ENCODE measurements around the gene AURKB. TPM values are rescaled to one million over a fixed set of nuclear protein-coding genes. Genes with fewer than 3 reads are reported as not detected.

The AURKB gene
- total and polyA plus RNA-seq, 10 of the 15 experiments (the other 5 are each of a cell fraction or from before 2014, with no cell fraction given) = 52.7 to 209 (median 128) TPM

GRCh38 chr17:8220783-8221662 lies 10.6 kb upstream of the AURKB start (continued):
- TF ChIP-seq, protein P1, sequence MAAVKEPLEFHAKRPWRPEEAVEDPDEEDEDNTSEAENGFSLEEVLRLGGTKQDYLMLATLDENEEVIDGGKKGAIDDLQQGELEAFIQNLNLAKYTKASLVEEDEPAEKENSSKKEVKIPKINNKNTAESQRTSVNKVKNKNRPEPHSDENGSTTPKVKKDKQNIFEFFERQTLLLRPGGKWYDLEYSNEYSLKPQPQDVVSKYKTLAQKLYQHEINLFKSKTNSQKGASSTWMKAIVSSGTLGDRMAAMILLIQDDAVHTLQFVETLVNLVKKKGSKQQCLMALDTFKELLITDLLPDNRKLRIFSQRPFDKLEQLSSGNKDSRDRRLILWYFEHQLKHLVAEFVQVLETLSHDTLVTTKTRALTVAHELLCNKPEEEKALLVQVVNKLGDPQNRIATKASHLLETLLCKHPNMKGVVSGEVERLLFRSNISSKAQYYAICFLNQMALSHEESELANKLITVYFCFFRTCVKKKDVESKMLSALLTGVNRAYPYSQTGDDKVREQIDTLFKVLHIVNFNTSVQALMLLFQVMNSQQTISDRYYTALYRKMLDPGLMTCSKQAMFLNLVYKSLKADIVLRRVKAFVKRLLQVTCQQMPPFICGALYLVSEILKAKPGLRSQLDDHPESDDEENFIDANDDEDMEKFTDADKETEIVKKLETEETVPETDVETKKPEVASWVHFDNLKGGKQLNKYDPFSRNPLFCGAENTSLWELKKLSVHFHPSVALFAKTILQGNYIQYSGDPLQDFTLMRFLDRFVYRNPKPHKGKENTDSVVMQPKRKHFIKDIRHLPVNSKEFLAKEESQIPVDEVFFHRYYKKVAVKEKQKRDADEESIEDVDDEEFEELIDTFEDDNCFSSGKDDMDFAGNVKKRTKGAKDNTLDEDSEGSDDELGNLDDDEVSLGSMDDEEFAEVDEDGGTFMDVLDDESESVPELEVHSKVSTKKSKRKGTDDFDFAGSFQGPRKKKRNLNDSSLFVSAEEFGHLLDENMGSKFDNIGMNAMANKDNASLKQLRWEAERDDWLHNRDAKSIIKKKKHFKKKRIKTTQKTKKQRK (IDR thresholded peaks at IDR 0.05; ENCODE audit: low read depth, low read length) = no peak
- no peak for TF ChIP-seq HDGF (IDR thresholded peaks at IDR 0.05)
- no peak for TF ChIP-seq ATF2 (IDR thresholded peaks at IDR 0.05; ENCODE audit: low read length)
- TF ChIP-seq CBX3 (IDR thresholded peaks at IDR 0.05; ENCODE audit: borderline replicate concordance, low read depth) = no peak
- TF ChIP-seq, protein P2, sequence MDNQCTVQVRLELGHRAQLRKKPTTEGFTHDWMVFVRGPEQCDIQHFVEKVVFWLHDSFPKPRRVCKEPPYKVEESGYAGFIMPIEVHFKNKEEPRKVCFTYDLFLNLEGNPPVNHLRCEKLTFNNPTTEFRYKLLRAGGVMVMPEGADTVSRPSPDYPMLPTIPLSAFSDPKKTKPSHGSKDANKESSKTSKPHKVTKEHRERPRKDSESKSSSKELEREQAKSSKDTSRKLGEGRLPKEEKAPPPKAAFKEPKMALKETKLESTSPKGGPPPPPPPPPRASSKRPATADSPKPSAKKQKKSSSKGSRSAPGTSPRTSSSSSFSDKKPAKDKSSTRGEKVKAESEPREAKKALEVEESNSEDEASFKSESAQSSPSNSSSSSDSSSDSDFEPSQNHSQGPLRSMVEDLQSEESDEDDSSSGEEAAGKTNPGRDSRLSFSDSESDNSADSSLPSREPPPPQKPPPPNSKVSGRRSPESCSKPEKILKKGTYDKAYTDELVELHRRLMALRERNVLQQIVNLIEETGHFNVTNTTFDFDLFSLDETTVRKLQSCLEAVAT (IDR thresholded peaks at IDR 0.05) = 0 out of 2 replicates have a peak, but pooled peaks have one; percentile 50
- TF ChIP-seq FOS (IDR thresholded peaks at IDR 0.05; ENCODE audit: borderline replicate concordance, extremely low read depth, insufficient read length) = no peak
- TF ChIP-seq, protein P3, sequence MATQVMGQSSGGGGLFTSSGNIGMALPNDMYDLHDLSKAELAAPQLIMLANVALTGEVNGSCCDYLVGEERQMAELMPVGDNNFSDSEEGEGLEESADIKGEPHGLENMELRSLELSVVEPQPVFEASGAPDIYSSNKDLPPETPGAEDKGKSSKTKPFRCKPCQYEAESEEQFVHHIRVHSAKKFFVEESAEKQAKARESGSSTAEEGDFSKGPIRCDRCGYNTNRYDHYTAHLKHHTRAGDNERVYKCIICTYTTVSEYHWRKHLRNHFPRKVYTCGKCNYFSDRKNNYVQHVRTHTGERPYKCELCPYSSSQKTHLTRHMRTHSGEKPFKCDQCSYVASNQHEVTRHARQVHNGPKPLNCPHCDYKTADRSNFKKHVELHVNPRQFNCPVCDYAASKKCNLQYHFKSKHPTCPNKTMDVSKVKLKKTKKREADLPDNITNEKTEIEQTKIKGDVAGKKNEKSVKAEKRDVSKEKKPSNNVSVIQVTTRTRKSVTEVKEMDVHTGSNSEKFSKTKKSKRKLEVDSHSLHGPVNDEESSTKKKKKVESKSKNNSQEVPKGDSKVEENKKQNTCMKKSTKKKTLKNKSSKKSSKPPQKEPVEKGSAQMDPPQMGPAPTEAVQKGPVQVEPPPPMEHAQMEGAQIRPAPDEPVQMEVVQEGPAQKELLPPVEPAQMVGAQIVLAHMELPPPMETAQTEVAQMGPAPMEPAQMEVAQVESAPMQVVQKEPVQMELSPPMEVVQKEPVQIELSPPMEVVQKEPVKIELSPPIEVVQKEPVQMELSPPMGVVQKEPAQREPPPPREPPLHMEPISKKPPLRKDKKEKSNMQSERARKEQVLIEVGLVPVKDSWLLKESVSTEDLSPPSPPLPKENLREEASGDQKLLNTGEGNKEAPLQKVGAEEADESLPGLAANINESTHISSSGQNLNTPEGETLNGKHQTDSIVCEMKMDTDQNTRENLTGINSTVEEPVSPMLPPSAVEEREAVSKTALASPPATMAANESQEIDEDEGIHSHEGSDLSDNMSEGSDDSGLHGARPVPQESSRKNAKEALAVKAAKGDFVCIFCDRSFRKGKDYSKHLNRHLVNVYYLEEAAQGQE (IDR thresholded peaks at IDR 0.05; ENCODE audit: low read depth, low read length) = no peak
- TF ChIP-seq POLR2AphosphoS5 (IDR thresholded peaks at IDR 0.05; ENCODE audit: low read length) = no peak
- TF ChIP-seq ETV6 (conservative IDR thresholded peaks at IDR 0.05 in 1 of 2, IDR thresholded peaks at IDR 0.05 in 1 of 2; ENCODE audit: borderline replicate concordance in 1 of 2, low read depth in 1 of 2) = no peak
- no peak for TF ChIP-seq RCOR1 (conservative IDR thresholded peaks at IDR 0.05; ENCODE audit: low read depth, low read length)
- no peak for TF ChIP-seq MYC (IDR thresholded peaks at IDR 0.05; ENCODE audit: insufficient read depth, insufficient read length, insufficient replicate concordance, low read length, severe bottlenecking)
- no peak for TF ChIP-seq CHD1 (IDR thresholded peaks at IDR 0.05; ENCODE audit: low read depth, low read length)
- peak; percentile 23 for TF ChIP-seq SKIL (IDR thresholded peaks at IDR 0.05; ENCODE audit: low read depth, poor library complexity, severe bottlenecking)
- 0 out of 2 replicates have a peak, but pooled peaks have one; percentile 41 for TF ChIP-seq FOXK2 (IDR thresholded peaks at IDR 0.05)
- TF ChIP-seq EGR1 (IDR thresholded peaks at IDR 0.05; ENCODE audit: borderline replicate concordance in 1 of 2, low read depth in 2 of 2, low read length in 2 of 2) = peak in 1 of 2 experiments; percentile 45; a peak in 1 of 3 replicates

Measured in GM12878 (cell line).